RWPE1 (cell line): Measurements from ENCODE around the gene SAMD4A.

Source experiments
- CTCF ChIA-PET: fragments of 350-600 bp; sonication (Branson Sonifier 250); formaldehyde crosslinking; extraction: SDS; loops from one replicate; lab custom pipeline; 2021; lab: Yijun Ruan, JAX
- POLR2A ChIA-PET: fragments of 400-600 bp; formaldehyde crosslinking; extraction: SDS; loops from one replicate; lab custom pipeline; 2020; ENCODE audit warnings: antibody characterized with exemption; ENCODE audit not compliant: low non-redundant PET; lab: Yijun Ruan, JAX
- DNase-seq: peaks from one replicate; pipeline ENCODE4 v3.0.0; 2012; ENCODE audit warnings: low spot score
- H3K27ac ChIP-seq: fragments of 450-650 bp; 2 replicates; pipeline ENCODE4 v1.5.1; 2017
- CTCF ChIP-seq: fragments of 450-650 bp; conservative IDR thresholded peaks from 2 replicates; pipeline ENCODE4 v1.5.1; 2017; ENCODE audit warnings: low read depth, mild to moderate bottlenecking

The SAMD4A gene

GRCh38 chr14:54683882-54684794, 117.2 kb downstream of the SAMD4A start:
- POLR2A ChIA-PET = interaction anchor here (0.6 to 1.2 kb wide), 2 partner anchors 32 to 118 kb away, joined by 3 to 4 read pairs; no protein-coding TSS in a partner anchor
- no peak for TF ChIP-seq CTCF
- CTCF ChIA-PET = interaction anchor here (1.1 kb wide), 1 partner anchor 11 kb away, joined by 3 read pairs; no protein-coding TSS in a partner anchor
- DNase-seq = peak; percentile 55
- H3K27ac ChIP-seq = peak overlapping the region; percentile 96

DNA sequence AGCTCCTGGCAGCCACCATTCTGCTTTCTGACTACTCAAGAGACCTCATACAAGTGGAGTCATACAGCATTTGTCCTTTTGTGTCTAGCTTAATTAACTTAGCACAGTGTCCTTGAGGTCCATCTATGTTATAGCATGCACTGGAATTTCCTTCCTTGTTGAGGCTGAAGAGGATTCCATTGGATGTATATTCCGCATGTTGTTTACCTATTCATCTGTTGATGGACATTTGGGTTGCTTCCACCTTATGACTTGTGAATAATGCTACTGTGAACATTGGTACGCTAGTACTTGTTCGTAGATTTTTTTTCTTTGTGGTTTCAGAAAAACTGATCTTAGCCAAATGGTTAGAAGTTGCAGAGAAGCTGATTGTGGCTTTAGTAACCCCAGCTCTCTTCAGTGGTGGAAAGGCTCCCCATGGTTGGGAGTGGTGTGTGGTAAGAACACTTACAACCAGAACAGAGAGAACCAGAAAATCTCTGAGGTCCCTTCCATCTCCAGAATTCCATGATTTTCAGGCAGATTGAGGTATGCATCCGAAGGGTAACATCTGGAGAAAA, 118.4 kb downstream of the SAMD4A start:
- CTCF ChIA-PET = interaction anchor here (0.6 to 1.2 kb wide), 3 partner anchors 10 to 338 kb away, joined by 3 read pairs; partner anchors contain the start of gene SAMD4A
- POLR2A ChIA-PET = interaction anchor here (1.2 kb wide), 1 partner anchor 119 kb away, joined by 4 read pairs; no protein-coding TSS in a partner anchor
- no peak for TF ChIP-seq CTCF

GRCh38 chr14:54686219-54686870, 119.4 kb downstream of the SAMD4A start:
- ChIA-PET CTCF (interaction anchor here (0.6 to 1.2 kb wide), 3 partner anchors 120 to 238 kb away, joined by 3 to 6 read pairs (median 3); partner anchors contain the start of gene SAMD4A), POLR2A (no interaction called here)
- no peak for DNase-seq
- peak overlapping the region; percentile 66 for H3K27ac ChIP-seq
- no peak for TF ChIP-seq CTCF

More for the DNA sequence above, 118.4 kb downstream of the SAMD4A start:
- no peak for DNase-seq
- H3K27ac ChIP-seq = no peak overlapping the region

- ChIA-PET POLR2A (no interaction called here), CTCF (interaction anchor here (0.6 to 1.2 kb wide), 3 partner anchors 120 to 238 kb away, joined by 3 to 6 read pairs (median 3); partner anchors contain the start of gene SAMD4A)
- DNase-seq = no peak
- H3K27ac ChIP-seq = no peak overlapping the region
- TF ChIP-seq CTCF = no peak
Measured at GRCh38 chr14:54686871-54687749, 120.2 kb downstream of the SAMD4A start.

DNA sequence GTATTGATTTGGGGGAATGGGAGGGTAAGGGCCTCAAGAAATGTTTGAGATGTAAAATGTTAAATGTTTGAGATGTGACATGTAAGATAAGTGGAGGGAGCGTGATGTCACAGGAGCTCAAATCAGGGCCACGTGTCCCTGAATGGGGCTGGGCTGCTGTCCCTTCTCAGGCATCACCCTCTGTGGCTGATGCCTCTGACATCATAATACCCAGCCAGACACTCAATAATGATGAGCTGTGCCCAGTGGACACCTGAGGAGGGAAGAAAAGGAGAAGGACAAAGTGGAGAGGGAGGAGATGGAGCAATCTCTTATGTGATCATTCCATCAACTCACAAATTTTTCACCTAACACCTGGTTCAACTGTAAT, 120.8 kb downstream of the SAMD4A start:
- CTCF ChIA-PET = no interaction called here
- no peak for TF ChIP-seq CTCF

More for the DNA sequence above, 120.8 kb downstream of the SAMD4A start:
- POLR2A ChIA-PET = interaction anchor here (0.6 kb wide), 1 partner anchor 30 kb away, joined by 3 read pairs; no protein-coding TSS in a partner anchor
- no peak for DNase-seq
- H3K27ac ChIP-seq = 0 out of 2 replicates have a peak overlapping the region, but pooled peaks have one; percentile 17
